B cell (primary cell): ENCODE results near the gene PPP1R9A. TPM values are rescaled to one million over a fixed set of nuclear protein-coding genes. Genes with fewer than 3 reads are reported as not detected.

Source experiments
- ATAC-seq: fragments of 200-7000 bp; cut with Tn5 transposase; one replicate; pipeline ENCODE4 v1.10.0; 2021; ENCODE audit warnings: low read depth, mild to moderate bottlenecking, moderate number of reproducible peaks, moderate library complexity
- CTCF ChIA-PET: fragments of 350-600 bp; sonication (Branson Sonifier 250); formaldehyde crosslinking; loops from one replicate; lab custom pipeline; 2021; ENCODE audit warnings: antibody characterized with exemption, inconsistent platforms; lab: Charles Lee
- POLR2A ChIA-PET: fragments of 350-600 bp; sonication (Branson Sonifier 250); formaldehyde crosslinking; loops from one replicate; lab custom pipeline; 2021; ENCODE audit warnings: antibody characterized with exemption; lab: Charles Lee
- DNase-seq: peaks from one replicate; pipeline ENCODE4 v3.0.0; 2013
- H2AFZ ChIP-seq: 2 replicates; pipeline ENCODE4 v1.6.1; 2012; ENCODE audit warnings: mild to moderate bottlenecking, low read depth, low read length; ENCODE audit not compliant: insufficient read depth, poor library complexity, severe bottlenecking
- H3K27ac ChIP-seq, 2 donors: 1 replicate in 1 of 2; 2 replicates in 1 of 2; pipeline ENCODE4 v1.5.1; 2012 to 2013; ENCODE audit warnings: low read length in 2 of 2, mild to moderate bottlenecking in 2 of 2, moderate library complexity in 1 of 2
- H3K27me3 ChIP-seq, 4 experiments: fragments of 200-600 bp in 1 of 4; sonication (generic) in 1 of 4; replicated peaks in 1 of 4; 1 replicate in 2 of 4; 2 replicates in 2 of 4; pipeline versions ENCODE4 v1.6.1 to v1.7.0; 2013 to 2016; ENCODE audit warnings: low read length in 3 of 4, mild to moderate bottlenecking in 2 of 4, mixed read lengths in 1 of 4, moderate library complexity in 1 of 4; ENCODE audit not compliant: insufficient read depth in 4 of 4, control insufficient read depth in 3 of 4; ENCODE audit errors: control extremely low read depth in 1 of 4
- H3K36me3 ChIP-seq, 2 experiments: replicated peaks in 1 of 2; 1 replicate in 1 of 2; 2 replicates in 1 of 2; pipeline versions ENCODE4 v1.6.1 to v1.7.1; 2013; ENCODE audit warnings: low read length in 1 of 2; ENCODE audit not compliant: insufficient read depth in 2 of 2, control insufficient read depth in 1 of 2; ENCODE audit errors: control extremely low read depth in 1 of 2, extremely low read depth in 1 of 2
- H3K4me1 ChIP-seq, 2 donors: fragments of 200-600 bp in 1 of 2; sonication (generic) in 1 of 2; 1 replicate in 1 of 2; 2 replicates in 1 of 2; pipeline versions ENCODE4 v1.5.1 to v1.6.1; 2013 to 2017; ENCODE audit warnings: low read length in 2 of 2; ENCODE audit not compliant: control insufficient read depth in 2 of 2, insufficient read depth in 2 of 2
- H3K4me2 ChIP-seq: replicated peaks from 2 replicates; pipeline ENCODE3; 2012; ENCODE audit warnings: mild to moderate bottlenecking, low read depth, low read length; ENCODE audit not compliant: poor library complexity, severe bottlenecking
- H3K4me3 ChIP-seq, 5 experiments: fragments of 200-600 bp in 1 of 5; sonication (generic) in 1 of 5; 1 replicate in 3 of 5; 2 replicates in 2 of 5; pipeline versions ENCODE4 v1.5.1 to v1.7.0; 2011 to 2016; ENCODE audit warnings: low read length in 4 of 5, mild to moderate bottlenecking in 4 of 5, low read depth in 2 of 5, control low read depth in 1 of 5, moderate library complexity in 1 of 5; ENCODE audit not compliant: insufficient read depth in 1 of 5; ENCODE audit errors: control extremely low read depth in 1 of 5, extremely low read depth in 1 of 5
- H3K79me2 ChIP-seq: fragments of 200-600 bp; sonication (generic); one replicate; pipeline ENCODE4 v1.6.0; 2016; ENCODE audit warnings: low read length; ENCODE audit not compliant: control insufficient read depth, insufficient read depth
- H3K9ac ChIP-seq: fragments of 200-600 bp; sonication (generic); 2 replicates; pipeline ENCODE4 v1.6.1; 2017; ENCODE audit warnings: mild to moderate bottlenecking, low read length, moderate library complexity
- H3K9me3 ChIP-seq, 3 donors: one replicate each; pipeline versions ENCODE4 v1.6.1 to v1.7.1; 2013; ENCODE audit warnings: low read length in 2 of 3; ENCODE audit not compliant: control insufficient read depth in 2 of 3, insufficient read depth in 1 of 3; ENCODE audit errors: control extremely low read depth in 1 of 3
- H4K20me1 ChIP-seq: 2 replicates; pipeline ENCODE4 v1.6.0; 2012; ENCODE audit warnings: mild to moderate bottlenecking, low read length; ENCODE audit not compliant: insufficient read depth, control insufficient read depth, poor library complexity, severe bottlenecking
- H3K27ac Mint-ChIP-seq: one replicate; pipeline ENCODE4 v1.8.0; 2021; ENCODE audit warnings: mixed read lengths
- H3K27me3 Mint-ChIP-seq: one replicate; pipeline ENCODE4 v1.8.0; 2021; ENCODE audit warnings: mixed read lengths
- H3K4me1 Mint-ChIP-seq: one replicate; pipeline ENCODE4 v1.8.0; 2021; ENCODE audit warnings: mixed read lengths
- H3K4me3 Mint-ChIP-seq: one replicate; pipeline ENCODE4 v1.8.0; 2021; ENCODE audit warnings: mixed read lengths
- H3K9me3 Mint-ChIP-seq: one replicate; pipeline ENCODE4 v1.8.0; 2022; ENCODE audit warnings: mixed read lengths; ENCODE audit not compliant: insufficient read depth
- EZH2 ChIP-seq: IDR thresholded peaks from 2 replicates; pipeline ENCODE4 v1.6.1; 2012; ENCODE audit warnings: borderline replicate concordance, low read depth, mild to moderate bottlenecking, moderate library complexity, low read length; ENCODE audit not compliant: insufficient read depth, poor library complexity, severe bottlenecking
- WGBS: methylation state at CpG from one replicate; pipeline ENCODE4 v1.1.5; 2013; ENCODE audit warnings: missing lambda C conversion rate; ENCODE audit not compliant: insufficient coverage; 5-methylcytosine and 5-hydroxymethylcytosine counted together
- intact Hi-C: fragments of 100-400 bp; cut with micrococcal nuclease; formaldehyde crosslinking; loops from one replicate; pipeline ENCODE4 v1.10.0; 2022
- polyA plus RNA-seq: library from polyadenylated mRNA; depleted of rRNA; stranded (reverse); fragments of >200 nt; gene quantifications from 2 replicates; pipeline ENCODE4 v1.2.3, GENCODE V29; 2012
- total RNA-seq, 2 donors: library from RNA; stranded (reverse); fragments of 120-200 nt in 1 of 2; gene quantifications; 1 replicate in 1 of 2; 2 replicates in 1 of 2; pipeline versions ENCODE4 v1.2.3 to v1.2.4, GENCODE V29; 2013 to 2022
- TF ChIP-seq, protein P1 (sequence below): fragments of 200-600 bp; IDR thresholded peaks from one replicate; pipeline ENCODE4 v1.8.0; 2022; ENCODE audit warnings: antibody characterized with exemption, mild to moderate bottlenecking

The PPP1R9A gene
- total and polyA plus RNA-seq, 2 donors (not counting 1 experiment from before 2014, with no cell fraction given), result 1.1 to 4.8 TPM

DNA sequence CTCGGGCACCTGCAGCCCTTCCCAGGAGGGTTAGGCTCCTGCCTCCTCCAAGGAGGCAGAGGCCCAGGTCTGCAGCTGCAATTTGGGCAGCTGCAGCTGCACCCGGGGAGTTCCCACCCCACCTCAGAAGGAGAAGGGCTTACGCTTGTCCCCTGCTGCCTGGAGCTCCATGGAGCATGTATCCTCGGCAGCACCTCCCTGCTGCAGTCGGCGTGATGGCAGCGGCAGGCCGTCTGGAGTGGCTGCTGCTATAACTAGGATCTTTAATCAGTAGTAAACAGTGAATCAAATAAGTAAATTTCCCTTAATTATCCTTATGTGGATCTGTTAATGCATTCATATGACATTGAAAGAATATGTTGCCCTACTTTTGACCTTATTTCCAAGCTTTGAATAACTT lies 250.0 kb downstream of the PPP1R9A start:
- Histone ChIP-seq H3K4me1 (no peaks in the 10 kb centered on the region), H3K79me2 (no peaks in the 10 kb centered on the region), H3K27ac (no peak overlapping the region), H3K4me3 (no peak overlapping the region), H3K27me3 (no peaks in the 10 kb centered on the region), H2AFZ (no peak overlapping the region), H3K9me3 (peaks cover 0 to 16% (median 0%) of the 10 kb centered on the region in 3 donors), H3K4me2 (no peak overlapping the region), H3K36me3 (no peaks in the 10 kb centered on the region), H3K9ac (no peak overlapping the region), H4K20me1 (no peaks in the 10 kb centered on the region)
- H3K27me3 Mint-ChIP-seq, result no peaks in the 10 kb centered on the region
- H3K4me1 Mint-ChIP-seq, result no peaks in the 10 kb centered on the region
- H3K4me3 Mint-ChIP-seq, result no peak overlapping the region
- intact Hi-C loops, result no loop called here
- no peak for TF ChIP-seq EZH2
- TF ChIP-seq, protein P1, sequence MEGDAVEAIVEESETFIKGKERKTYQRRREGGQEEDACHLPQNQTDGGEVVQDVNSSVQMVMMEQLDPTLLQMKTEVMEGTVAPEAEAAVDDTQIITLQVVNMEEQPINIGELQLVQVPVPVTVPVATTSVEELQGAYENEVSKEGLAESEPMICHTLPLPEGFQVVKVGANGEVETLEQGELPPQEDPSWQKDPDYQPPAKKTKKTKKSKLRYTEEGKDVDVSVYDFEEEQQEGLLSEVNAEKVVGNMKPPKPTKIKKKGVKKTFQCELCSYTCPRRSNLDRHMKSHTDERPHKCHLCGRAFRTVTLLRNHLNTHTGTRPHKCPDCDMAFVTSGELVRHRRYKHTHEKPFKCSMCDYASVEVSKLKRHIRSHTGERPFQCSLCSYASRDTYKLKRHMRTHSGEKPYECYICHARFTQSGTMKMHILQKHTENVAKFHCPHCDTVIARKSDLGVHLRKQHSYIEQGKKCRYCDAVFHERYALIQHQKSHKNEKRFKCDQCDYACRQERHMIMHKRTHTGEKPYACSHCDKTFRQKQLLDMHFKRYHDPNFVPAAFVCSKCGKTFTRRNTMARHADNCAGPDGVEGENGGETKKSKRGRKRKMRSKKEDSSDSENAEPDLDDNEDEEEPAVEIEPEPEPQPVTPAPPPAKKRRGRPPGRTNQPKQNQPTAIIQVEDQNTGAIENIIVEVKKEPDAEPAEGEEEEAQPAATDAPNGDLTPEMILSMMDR, result no peak
- 72% methylated on average over 2 of the region's 8 CpGs for WGBS
- CTCF ChIA-PET, result no interaction called here
- H3K27ac Mint-ChIP-seq, result no peak overlapping the region
- H3K9me3 Mint-ChIP-seq, result peaks cover 3% of the 10 kb centered on the region
- ATAC-seq, result no peak
- no peak for DNase-seq
- POLR2A ChIA-PET, result no interaction called here

DNA sequence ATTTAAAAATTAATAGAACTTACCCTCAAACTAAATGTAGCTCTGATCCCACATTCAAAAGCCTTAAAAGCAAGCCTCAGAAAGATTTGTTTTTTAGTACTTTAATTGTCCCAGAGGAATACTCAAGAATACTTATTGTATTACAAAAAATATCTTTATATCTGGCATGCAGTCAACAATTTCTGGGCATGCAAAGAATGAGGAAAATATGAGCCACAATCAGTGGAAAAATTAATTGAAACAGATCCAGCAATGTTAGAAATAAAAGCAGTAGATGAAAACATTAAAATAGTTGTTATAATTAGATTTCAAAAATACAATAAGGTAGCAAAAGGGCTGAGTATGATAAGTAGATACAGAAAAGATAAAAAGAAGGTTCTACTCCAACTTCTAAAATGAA lies 262.3 kb downstream of the PPP1R9A start:
- Mint-ChIP-seq H3K4me1 (no peaks in the 10 kb centered on the region), H3K9me3 (no peaks in the 10 kb centered on the region), H3K27ac (no peak overlapping the region), H3K27me3 (no peaks in the 10 kb centered on the region), H3K4me3 (no peak overlapping the region)
- no peaks in the 10 kb centered on the region for H3K36me3 ChIP-seq
- H3K4me1 ChIP-seq, result no peaks in the 10 kb centered on the region
- no peak overlapping the region for H2AFZ ChIP-seq
- H3K9me3 ChIP-seq, result peaks cover 0 to 2% (median 0%) of the 10 kb centered on the region in 3 donors
- ATAC-seq (no peak), DNase-seq (no peak)
- H3K9ac ChIP-seq, result no peak overlapping the region
- POLR2A ChIA-PET, result no interaction called here
- TF ChIP-seq, protein P1, result no peak
- TF ChIP-seq EZH2, result no peak
- no peaks in the 10 kb centered on the region for H4K20me1 ChIP-seq
- no peaks in the 10 kb centered on the region for H3K79me2 ChIP-seq
- H3K4me2 ChIP-seq, result no peak overlapping the region
- intact Hi-C loops, result no loop called here
- H3K27me3 ChIP-seq, result no peaks in the 10 kb centered on the region
- H3K4me3 ChIP-seq, result no peak overlapping the region
- CTCF ChIA-PET, result no interaction called here
- no peak overlapping the region for H3K27ac ChIP-seq
